Inflammatory macrophage treated with lipopolysaccharide for 1 hour (primary cell): ENCODE measurements around the gene FOXC2.
A peak's percentile ranks its signal among the peaks of the same experiment; 100 is the strongest.
"Not testable (repeated sequence)": the region's sequence is repeated elsewhere in the genome, so short reads cannot be mapped to it uniquely, and the experiment has no call there.

ENCODE experiments used
- DNase-seq, 2 donors: peaks; one replicate each; pipeline ENCODE4 v3.0.0-alpha.2; 2020 to 2022

FOXC2 gene

DNA sequence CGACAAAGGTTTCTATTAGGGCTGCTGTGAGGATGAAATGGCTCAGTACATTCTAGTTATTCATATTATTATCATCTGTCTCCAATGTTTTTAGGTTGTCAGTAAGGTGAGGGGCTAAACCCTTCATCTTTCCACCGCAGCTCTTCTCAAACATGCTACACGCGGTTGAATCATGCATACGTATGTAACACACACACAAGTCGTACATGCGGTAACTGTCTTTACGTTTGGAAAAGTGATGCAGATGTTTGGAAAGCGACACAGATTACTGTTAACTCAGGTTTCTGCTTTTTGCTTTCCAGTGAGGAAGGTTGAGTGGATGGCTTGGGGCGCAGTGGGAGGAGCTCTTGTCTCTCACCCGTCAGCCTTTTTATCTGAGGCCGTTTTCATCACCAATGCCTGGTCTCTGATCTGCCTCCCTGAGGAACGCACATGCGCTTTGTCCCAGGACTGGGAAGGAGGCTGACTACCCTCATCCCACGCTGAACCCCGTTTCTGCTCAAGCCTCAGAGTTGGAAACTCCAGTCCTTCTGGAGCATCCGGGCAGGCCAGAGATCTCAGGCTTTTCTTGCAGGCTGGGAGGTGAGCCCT, 8.6 kb downstream of the FOXC2 start:
- no peak for DNase-seq

DNA sequence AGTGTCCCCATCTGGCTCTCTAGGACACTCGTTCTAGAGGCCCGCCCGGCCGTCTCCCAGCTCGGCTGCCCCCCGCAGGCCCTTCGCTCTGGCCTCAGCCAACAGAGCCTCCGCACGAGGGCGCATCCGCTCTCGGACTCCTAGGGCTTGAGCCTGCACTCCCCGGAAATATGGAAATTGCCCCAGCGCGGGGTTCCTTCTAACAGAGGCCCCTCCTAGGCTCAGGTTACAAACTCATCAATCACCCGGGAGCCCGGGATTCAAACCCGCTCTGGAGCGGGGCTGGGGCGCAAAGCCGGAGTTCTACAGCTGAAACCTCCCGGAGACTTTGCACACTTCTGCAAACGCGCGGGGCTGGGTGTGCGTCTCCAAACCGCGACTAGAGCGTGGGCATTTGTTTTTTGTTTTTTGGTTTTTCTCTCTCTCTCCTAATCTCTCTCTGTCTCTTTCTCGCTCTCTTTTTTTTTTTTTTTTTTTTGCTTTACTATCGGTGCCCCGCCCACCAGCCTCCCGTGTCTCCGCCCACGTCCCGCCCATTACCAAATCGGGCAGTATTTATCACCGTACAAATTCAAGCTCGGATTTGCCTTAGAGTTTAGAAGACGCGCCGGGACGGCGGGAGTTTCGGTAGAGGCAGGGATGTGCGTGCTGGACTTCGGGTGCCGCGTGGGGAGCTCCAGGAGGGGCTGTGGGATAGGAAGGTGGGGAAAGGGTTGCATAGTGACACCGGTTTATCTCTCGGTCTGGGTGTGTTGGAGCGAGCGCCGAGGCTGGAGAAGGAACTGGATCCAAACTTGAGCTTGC, 9.3 kb downstream of the FOXC2 start:
- peak; percentile 6 to 39 for DNase-seq

DNA sequence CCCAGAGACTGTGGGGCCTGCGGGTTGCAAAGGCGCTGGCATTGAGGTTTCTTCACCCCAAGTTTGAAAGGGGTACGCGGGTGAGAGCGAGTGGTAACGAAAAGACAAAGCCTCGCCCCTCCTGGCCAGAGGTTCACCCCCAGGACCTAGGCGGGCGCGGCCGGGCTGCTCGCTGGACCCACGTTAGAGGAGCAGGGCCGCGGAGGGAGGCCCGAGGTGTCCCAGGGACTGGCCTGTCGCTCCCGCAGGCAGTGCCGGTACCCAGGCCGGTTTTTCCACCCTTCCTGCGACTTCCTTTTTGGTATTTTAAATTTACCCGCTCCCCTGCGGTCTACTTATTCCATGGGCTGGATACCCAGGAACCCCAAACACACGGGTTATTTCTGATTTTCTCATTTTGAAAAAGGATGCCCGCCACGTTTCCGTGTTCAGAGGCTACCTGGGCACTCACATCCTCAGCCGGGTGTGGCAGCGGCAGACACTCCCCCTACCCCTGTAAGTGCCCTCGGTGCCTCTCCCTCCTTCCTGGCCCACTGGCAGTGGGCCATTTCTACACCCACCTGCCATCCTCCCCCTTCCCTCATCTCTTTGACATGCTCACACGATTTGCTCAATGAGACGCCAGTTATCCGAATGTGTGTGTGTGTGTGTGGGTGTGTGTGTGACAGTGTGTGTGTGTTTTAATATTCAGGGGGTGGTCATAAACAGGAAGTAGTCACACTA, 10.1 kb downstream of the FOXC2 start:
- no peak for DNase-seq

DNA sequence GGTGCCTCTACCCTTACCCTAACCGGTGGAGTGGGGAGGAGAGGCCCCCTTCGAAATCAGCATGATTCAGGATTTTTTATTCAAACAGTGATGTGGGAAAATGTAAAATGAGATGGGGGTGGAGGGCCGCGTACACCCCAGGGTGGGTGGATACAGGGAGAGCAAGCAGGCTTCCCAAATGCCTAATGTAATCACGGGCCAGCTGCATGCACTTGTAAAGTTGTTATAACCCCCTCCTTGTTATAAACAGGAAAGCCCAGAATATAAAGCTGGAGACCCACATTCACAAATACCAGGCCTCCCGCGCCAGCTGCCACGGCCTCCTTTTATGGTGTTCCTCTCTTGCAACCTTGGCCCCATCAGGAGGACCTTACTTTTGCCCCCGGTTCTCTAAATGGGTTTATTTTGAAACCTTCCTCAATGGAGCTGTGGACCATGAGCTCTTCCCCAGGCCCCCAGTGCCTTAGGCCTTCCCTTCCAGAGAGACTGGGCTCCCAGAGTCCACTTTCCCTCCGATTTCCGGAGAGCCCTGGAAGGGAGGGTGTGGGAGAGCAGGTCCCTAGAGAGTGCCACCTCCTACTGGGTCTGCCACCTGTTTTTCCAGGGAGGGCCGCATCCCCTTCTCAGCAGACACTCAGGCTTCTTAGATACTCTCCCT, 10.8 kb downstream of the FOXC2 start:
- no peak for DNase-seq

DNA sequence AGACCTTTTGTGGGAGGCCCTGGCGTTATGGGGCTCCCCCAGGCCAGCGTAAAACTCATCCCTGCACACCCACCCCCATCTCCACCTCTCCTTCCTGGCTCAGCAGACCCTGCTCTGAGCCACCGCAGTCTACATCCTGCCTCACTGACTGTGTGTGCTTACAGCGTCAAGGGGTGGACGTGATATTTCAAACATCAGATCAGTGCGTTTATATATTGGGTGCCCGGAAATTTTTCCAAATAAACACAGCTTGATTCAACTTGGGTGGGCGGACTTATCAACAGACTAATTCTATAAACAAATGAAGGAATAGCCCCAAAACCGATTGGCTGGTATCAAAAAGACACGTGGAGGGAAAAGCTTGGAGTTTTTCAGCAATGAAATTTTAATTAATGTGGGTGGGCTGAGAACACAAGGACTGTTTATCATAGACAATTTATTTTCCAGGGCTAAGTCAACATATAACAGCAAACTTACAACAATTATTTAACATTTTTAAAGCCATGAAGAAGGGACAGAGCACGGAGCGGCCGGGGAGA, 11.5 kb downstream of the FOXC2 start, which contains the start of gene FOXL1:
Gene FOXL1 (plus strand): TSS at position 489 of the 539 bp plus-strand sequence. CDS start 175 bp downstream, outside the sequence.
- no peak for DNase-seq

DNA sequence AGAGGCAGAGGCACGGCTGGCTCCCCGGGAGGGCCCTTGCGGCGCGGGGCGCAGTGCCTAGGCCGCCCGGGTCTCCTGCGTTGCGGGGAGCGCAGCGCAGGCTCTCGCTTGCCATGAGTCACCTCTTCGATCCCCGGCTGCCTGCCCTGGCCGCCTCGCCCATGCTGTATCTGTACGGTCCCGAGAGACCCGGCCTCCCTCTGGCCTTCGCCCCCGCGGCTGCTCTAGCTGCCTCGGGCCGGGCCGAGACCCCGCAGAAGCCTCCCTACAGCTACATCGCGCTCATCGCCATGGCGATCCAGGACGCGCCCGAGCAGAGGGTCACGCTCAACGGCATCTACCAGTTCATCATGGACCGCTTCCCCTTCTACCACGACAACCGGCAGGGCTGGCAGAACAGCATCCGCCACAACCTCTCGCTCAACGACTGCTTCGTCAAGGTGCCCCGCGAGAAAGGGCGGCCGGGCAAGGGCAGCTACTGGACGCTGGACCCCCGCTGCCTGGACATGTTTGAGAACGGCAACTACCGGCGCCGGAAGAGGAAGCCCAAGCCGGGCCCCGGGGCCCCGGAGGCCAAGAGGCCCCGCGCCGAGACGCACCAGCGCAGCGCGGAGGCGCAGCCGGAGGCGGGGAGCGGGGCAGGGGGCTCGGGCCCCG, 12.1 kb downstream of the FOXC2 start:
- no peak for DNase-seq

DNA sequence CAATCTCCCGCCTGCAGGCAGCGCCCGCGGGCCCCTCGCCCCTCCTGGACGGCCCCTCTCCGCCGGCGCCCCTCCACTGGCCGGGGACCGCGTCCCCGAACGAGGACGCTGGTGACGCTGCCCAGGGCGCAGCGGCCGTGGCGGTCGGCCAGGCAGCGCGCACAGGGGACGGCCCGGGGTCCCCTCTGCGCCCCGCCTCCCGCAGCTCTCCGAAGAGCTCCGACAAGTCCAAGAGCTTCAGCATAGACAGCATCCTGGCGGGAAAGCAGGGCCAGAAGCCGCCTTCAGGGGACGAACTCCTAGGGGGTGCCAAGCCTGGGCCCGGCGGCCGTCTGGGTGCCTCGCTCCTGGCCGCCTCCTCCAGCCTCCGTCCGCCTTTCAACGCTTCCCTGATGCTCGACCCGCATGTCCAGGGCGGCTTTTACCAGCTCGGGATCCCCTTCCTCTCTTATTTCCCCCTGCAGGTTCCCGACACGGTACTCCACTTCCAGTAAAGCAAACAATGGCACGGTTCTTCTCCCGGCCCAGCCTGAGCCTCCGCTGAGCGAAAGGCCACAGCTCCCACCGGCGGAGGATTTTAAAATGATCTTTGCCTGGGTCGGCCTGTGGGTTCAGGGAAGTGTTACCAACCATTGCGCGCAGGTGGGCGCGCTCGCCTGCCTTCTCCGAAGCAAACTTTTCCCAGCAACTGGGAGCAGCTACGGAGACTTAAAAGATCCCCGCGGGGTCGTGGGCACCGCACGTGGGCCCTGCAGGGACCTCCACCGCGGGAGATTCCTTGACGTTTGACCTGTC, 12.8 kb downstream of the FOXC2 start:
- no peak for DNase-seq

DNA sequence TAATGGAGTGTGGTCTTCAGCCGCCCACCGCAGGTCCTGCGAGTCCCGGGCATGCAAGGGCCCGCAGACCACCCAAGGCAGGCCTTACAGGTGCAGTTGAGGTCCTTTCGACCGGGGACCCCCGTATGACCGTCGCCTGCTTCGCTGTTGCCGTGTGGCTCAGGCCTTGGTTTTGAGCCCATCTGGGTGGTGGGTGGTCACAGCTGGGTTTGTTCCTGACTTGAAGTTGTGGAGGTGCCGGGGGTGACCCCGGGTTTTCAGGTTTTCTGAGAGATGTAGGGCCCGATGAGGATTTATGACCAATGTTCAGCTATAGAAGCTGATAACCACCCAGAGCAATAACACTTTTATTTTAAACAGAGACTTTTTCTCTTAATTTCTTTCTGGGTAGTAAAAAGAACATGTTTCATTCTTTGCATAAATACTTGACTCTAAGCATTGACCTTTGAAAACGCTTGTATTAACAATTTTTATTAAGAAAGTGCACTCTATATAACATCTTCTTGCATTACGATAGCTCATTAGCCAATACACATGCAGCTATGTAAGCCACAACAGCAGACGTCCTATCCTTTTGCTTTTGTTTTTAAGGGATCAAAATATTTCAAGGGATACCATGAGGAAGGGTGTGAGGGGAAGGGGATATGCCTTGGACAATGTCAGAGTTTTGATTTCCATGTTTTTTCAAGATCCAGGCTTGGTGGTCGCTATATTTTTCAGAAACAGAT, 13.6 kb downstream of the FOXC2 start:
- no peak for DNase-seq

DNA sequence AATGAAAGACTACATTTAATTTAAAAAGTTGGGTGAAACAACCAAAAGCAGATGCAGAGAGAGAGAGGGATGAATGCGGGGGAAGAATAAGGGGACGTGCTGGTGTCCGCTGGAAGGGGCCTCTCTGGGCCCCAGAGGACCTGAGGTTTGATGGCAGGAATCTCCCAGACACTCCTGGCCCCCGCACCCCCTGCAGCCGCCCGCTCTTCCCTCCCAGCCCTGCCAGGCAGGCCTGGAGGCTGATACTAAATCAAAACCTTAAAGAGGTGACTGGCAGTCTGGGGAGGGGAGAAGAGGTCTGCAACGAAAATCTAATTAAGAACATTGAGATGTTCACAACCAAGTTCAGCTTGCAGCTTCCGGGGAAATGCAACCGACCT, 14.2 kb downstream of the FOXC2 start:
- no peak for DNase-seq

DNA sequence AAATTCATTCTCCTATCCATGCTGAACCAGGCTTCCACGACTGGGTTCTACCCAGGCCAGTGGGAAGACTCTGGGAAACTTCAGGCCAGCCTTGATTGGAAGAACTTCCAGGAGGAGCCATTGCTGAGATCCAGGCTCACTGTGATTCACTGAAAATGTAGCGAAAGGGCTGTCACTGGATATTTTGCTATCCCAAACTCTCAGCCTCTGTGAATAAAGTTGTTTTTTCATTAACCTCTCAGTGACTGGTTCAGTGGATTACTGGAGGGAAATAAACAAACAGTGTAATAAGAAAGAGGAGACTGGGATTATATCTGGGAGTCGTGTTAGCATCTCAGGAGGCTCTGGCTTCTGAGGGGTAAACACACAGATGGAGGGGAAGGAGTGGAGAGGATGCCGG, 14.8 kb downstream of the FOXC2 start:
- DNase-seq = no peak

DNA sequence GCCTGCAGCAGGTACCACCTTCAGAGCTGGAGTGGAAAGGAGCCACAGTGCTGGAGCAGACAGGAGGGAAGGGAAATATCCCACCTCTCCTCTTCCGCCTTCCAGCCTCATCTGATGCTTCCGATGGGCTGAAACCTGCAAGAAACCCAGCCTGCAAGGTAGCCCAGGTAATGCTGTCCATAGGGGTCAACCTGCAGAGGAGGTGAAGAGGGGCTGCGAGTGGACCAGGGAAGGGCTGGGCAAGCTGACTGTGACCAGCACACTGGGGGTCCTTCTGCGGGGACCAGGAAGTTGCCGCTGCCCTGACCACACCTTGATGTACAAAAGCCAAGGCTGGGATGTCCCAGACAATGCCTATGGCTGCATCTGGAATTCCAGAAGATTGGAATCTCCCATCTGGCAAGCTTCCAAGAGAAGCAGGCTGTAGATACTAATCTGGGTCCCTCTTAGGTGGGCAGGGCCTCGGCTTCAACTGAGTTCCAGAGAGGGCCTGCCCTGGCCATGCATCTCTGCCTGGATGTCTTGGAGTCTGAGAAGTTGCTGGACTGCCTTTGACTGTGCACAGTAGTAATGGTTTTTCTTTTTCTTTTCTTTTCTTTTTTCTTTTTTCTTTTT, 17.5 kb downstream of the FOXC2 start:
- no peak for DNase-seq

DNA sequence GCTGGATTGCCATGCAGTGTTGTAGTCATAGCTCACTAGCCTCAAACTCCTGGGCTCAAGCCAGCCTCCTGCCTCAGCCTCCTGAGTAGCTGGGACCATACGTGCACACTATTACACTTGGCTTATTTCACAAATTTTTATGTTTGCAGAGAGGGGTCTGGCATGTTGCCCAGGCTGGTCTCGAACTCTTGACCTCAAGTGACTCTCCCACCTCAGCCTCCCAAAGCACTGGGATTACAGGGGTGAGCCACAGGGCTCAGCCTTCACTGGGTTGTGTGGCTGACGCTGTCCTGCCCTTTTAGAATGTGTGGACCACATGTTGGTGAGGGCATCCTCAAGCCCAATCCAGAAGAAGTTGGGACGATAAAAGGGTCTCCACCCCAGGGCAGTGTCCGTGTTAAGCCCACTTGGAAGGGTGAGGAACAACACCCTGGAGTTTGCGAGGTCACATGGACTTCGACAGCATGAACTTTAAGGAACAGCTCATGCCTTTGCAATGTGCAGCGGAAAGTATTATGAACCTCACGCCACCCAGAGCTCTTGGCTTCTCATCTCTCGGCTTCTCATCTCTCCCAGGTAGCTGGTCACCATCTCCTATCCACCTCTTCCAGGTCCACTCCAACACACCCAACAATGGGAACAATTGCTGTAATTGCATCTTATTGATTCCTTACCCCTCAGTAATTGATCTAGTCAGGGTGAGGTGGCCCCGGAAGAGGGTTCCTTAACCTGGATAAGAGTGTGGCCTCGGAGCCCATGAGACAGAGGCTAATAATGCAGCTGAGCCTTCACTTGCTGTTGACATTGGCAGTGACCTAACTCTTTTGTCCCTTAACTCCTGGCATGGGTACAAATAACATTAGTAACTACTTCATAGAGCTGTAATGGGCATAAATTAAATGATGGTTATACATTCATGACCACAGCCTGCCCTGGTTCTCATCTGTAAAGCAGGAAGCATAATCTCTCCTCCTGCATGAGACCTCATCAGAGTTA, 18.4 kb downstream of the FOXC2 start:
- no peak for DNase-seq

DNA sequence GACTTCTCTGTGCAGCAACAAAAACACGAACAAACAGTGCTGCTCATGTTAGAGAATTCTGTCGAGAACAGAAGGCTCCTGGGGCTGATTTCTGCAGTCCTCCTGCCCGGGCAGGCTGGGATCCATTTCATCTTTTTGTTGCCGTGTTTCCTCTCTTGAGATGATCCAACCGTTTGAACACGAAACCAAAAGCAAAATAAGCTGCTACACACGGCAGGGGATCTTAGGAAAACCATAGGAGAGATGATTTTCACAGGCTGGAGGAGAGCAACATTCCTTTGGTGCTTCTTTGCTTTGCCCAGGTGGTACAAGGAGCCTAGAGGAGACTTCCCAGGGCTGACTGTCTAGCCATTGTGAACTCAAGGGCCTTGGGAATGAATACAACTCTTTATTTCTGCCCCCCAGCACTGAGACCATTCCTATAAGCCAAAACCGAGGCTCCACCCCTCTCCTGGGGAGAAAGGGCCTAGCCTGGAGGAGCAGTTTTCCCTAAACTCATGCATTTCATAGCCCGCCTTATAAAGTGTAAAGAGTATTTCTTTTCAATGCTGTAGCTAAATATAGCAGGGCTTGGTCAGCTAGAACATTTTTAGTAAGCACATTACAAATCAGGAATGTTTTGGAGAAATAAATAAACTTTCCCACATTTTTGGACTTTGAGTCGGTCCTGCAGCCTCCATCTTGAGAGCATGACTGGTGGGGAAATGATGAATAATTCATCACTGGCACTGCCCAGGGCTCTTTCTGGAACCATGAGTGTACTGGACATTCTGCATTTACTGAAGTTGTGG, 19.4 kb downstream of the FOXC2 start:
- no peak for DNase-seq

DNA sequence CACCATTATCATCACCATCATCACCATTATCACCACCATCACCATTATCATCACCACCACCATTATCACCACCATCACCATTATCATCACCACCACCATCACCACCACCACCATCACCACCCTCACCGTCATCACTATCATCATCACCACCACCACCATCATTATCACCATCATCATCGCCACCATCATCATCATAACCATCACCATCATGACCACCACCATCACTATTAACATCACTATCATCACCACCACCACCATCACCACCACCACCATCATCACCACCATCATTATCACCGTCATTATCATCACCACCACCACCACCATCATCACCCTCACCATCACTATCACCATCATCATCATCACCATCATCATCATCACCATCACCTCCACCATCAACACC, 20.9 kb downstream of the FOXC2 start:
- DNase-seq = no peak

DNA sequence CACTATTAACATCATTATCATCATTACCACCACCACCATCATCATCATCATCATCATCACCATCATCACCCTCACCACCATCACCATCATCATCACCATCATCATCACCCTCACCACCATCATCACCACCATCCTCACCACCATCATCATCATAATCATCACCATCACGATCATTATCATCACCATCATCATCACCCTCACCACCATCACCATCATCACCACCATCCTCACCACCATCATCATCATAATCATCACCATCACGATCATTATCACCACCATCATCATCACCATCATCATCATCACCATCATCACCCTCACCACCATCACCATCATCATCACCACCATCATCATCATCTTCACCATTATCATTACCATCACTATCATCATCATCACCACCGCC, 21.3 kb downstream of the FOXC2 start:
- DNase-seq = not testable (repeated sequence)

DNA sequence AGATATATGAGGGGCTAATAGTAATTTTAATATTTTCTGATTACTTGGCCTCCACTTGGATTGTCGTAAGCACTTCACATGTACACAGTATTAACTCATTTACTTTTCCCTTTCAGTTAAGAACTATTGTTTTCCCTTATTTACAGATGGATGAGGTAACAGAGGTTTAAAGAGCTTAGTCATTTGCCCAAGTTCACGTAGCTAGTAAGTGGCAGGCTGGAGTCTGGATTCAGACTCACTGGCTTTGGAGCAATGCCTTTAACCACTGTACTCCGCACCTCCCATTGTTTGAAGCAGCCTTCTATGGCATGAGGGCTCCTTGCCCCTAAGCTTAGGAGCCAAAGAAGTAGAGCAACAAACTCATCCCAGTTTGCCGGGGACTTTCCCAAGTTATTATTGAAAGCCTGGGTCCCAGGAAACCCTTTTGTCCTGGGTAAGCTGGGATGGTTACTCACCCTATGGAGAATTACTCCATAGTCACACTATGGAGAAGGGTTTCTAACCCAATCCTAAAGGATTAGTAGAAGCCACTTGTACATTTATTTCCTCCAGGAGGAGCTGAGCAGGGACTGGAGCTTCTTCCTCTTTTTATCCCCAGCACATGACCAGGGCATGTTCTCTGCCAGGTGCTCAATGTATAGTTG, 24.0 kb downstream of the FOXC2 start:
- DNase-seq = no peak

DNA sequence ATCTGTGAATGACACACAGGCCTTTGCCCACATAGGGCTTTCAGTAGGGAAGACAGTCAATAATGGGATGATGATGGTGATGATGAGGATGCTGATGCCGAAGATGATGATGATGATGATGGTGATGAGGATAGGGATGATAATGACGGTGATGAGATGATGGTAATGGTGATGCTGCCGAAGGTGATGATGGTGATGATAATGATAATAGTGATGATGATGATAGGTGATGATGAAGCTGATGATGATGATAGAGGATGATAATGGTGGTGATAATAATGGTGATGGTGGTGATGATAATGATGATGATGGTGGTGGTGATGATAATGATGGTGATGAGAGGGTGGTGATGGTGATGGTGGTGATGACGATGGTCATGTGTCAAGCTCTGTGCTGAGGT, 24.6 kb downstream of the FOXC2 start:
- no peak for DNase-seq
